ENCODE measurements around the gene SEC16A.

SEC16A gene

GRCh38 chr9:136499935-136500910 is 17.4 kb upstream of the SEC16A start:
- H3K9ac ChIP-seq (ENCODE audit: insufficient read length): no peak overlapping the region
- H3K9me3 ChIP-seq (ENCODE audit: low read depth, low read length): no peaks in the 10 kb centered on the region
- H3K36me3 ChIP-seq (ENCODE audit: insufficient read depth, low read length): peaks cover 17% of the 10 kb centered on the region; the same call in 1 of the 2 replicates
- no peak overlapping the region for H3K4me3 ChIP-seq
- no peak for DNase-seq (ENCODE audit: low read depth, low spot score)
- H3K27ac ChIP-seq: no peak overlapping the region
- TF ChIP-seq EZH2 (IDR thresholded peaks at IDR 0.05): no peak
- no peak for TF ChIP-seq FOXP2 (optimal IDR thresholded peaks at IDR 0.05; ENCODE audit: control extremely low read depth, extremely low read length, insufficient read depth)
- no peak for TF ChIP-seq POLR2AphosphoS5 (IDR thresholded peaks at IDR 0.05; ENCODE audit: borderline replicate concordance, low read depth, low read length)

- no peaks in the 10 kb centered on the region for H3K9me3 ChIP-seq (ENCODE audit: low read depth, low read length)
- TF ChIP-seq POLR2AphosphoS5 (IDR thresholded peaks at IDR 0.05; ENCODE audit: borderline replicate concordance, low read depth, low read length) (no peak), EZH2 (IDR thresholded peaks at IDR 0.05) (no peak), FOXP2 (optimal IDR thresholded peaks at IDR 0.05; ENCODE audit: control extremely low read depth, extremely low read length, insufficient read depth) (no peak)
- no peak for DNase-seq (ENCODE audit: low read depth, low spot score)
- H3K27ac ChIP-seq: no peak overlapping the region
- no peak overlapping the region for H3K4me3 ChIP-seq
- no peak overlapping the region for H3K9ac ChIP-seq (ENCODE audit: insufficient read length)
- H3K36me3 ChIP-seq (ENCODE audit: insufficient read depth, low read length): peaks cover 14% of the 10 kb centered on the region; the same call in 1 of the 2 replicates
Measured at GRCh38 chr9:136499071-136499934, 16.5 kb upstream of the SEC16A start.

- H3K9ac ChIP-seq (ENCODE audit: insufficient read length): no peak overlapping the region
- no peaks in the 10 kb centered on the region for H3K9me3 ChIP-seq (ENCODE audit: low read depth, low read length)
- TF ChIP-seq FOXP2 (optimal IDR thresholded peaks at IDR 0.05; ENCODE audit: control extremely low read depth, extremely low read length, insufficient read depth) (no peak), POLR2AphosphoS5 (IDR thresholded peaks at IDR 0.05; ENCODE audit: borderline replicate concordance, low read depth, low read length) (no peak), EZH2 (IDR thresholded peaks at IDR 0.05) (no peak)
- no peak overlapping the region for H3K27ac ChIP-seq
- H3K4me3 ChIP-seq: no peak overlapping the region
- H3K36me3 ChIP-seq (ENCODE audit: insufficient read depth, low read length): peaks cover 14% of the 10 kb centered on the region; the same call in 1 of the 2 replicates
- DNase-seq (ENCODE audit: low read depth, low spot score): no peak
Measured at GRCh38 chr9:136497916-136498695, 15.3 kb upstream of the SEC16A start.

GRCh38 chr9:136496801-136497620 is 14.2 kb upstream of the SEC16A start:
- no peak overlapping the region for H3K9ac ChIP-seq (ENCODE audit: insufficient read length)
- H3K36me3 ChIP-seq (ENCODE audit: insufficient read depth, low read length): peaks cover 14% of the 10 kb centered on the region; the same call in 1 of the 2 replicates
- DNase-seq (ENCODE audit: low read depth, low spot score): no peak
- TF ChIP-seq EZH2 (IDR thresholded peaks at IDR 0.05) (no peak), FOXP2 (optimal IDR thresholded peaks at IDR 0.05; ENCODE audit: control extremely low read depth, extremely low read length, insufficient read depth) (no peak), POLR2AphosphoS5 (IDR thresholded peaks at IDR 0.05; ENCODE audit: borderline replicate concordance, low read depth, low read length) (no peak)
- H3K4me3 ChIP-seq: no peak overlapping the region
- no peak overlapping the region for H3K27ac ChIP-seq
- no peaks in the 10 kb centered on the region for H3K9me3 ChIP-seq (ENCODE audit: low read depth, low read length)

GRCh38 chr9:136496181-136496580 is 13.3 kb upstream of the SEC16A start:
- no peak overlapping the region for H3K4me3 ChIP-seq
- H3K27ac ChIP-seq: no peak overlapping the region
- no peak for DNase-seq (ENCODE audit: low read depth, low spot score)
- no peaks in the 10 kb centered on the region for H3K9me3 ChIP-seq (ENCODE audit: low read depth, low read length)
- no peak overlapping the region for H3K9ac ChIP-seq (ENCODE audit: insufficient read length)
- H3K36me3 ChIP-seq (ENCODE audit: insufficient read depth, low read length): peaks cover 14% of the 10 kb centered on the region; the same call in 1 of the 2 replicates
- no peak for TF ChIP-seq FOXP2 (optimal IDR thresholded peaks at IDR 0.05; ENCODE audit: control extremely low read depth, extremely low read length, insufficient read depth)

GRCh38 chr9:136495238-136495800 is 12.5 kb upstream of the SEC16A start:
- no peak overlapping the region for H3K4me3 ChIP-seq
- peaks cover 14% of the 10 kb centered on the region; the same call in 1 of the 2 replicates for H3K36me3 ChIP-seq (ENCODE audit: insufficient read depth, low read length)
- H3K27ac ChIP-seq: no peak overlapping the region
- no peak overlapping the region for H3K9ac ChIP-seq (ENCODE audit: insufficient read length)
- DNase-seq (ENCODE audit: low read depth, low spot score): no peak
- no peaks in the 10 kb centered on the region for H3K9me3 ChIP-seq (ENCODE audit: low read depth, low read length)
- TF ChIP-seq FOXP2 (optimal IDR thresholded peaks at IDR 0.05; ENCODE audit: control extremely low read depth, extremely low read length, insufficient read depth) (no peak), EZH2 (IDR thresholded peaks at IDR 0.05) (no peak), POLR2AphosphoS5 (IDR thresholded peaks at IDR 0.05; ENCODE audit: borderline replicate concordance, low read depth, low read length) (no peak)

Data from SK-N-MC (cell line).